NCI-H2196 treated with DMSO at 0.1 percent for 48 hours (cell line): ENCODE measurements around the gene VMP1.
"Not testable (repeated sequence)": the region's sequence is repeated elsewhere in the genome, so short reads cannot be mapped to it uniquely, and the experiment has no call there.

Source experiments
- DNase-seq: peaks from one replicate; lab custom pipeline; 2025; ENCODE audit not compliant: unreplicated experiment; lab: John Stamatoyannopoulos, UW

The VMP1 gene

GRCh38 chr17:59806322-59806721, 98.9 kb downstream of the VMP1 start:
- DNase-seq = not testable (repeated sequence)

GRCh38 chr17:59807892-59808509, 100.5 kb downstream of the VMP1 start:
- no peak for DNase-seq

GRCh38 chr17:59810894-59811153, 103.4 kb downstream of the VMP1 start:
- no peak for DNase-seq

GRCh38 chr17:59811209-59811608, 103.8 kb downstream of the VMP1 start:
- no peak for DNase-seq

GRCh38 chr17:59812139-59812538, 104.7 kb downstream of the VMP1 start:
- no peak for DNase-seq

GRCh38 chr17:59814276-59814675, 106.8 kb downstream of the VMP1 start:
- DNase-seq = no peak

- DNase-seq = no peak
Observed at GRCh38 chr17:59814685-59815084, 107.2 kb downstream of the VMP1 start.

- no peak for DNase-seq
Observed at GRCh38 chr17:59815965-59816364, 108.5 kb downstream of the VMP1 start.

- no peak for DNase-seq
Observed at GRCh38 chr17:59825533-59826322, 118.3 kb downstream of the VMP1 start.

- no peak for DNase-seq
Observed at GRCh38 chr17:59826706-59827453, 119.4 kb downstream of the VMP1 start.

GRCh38 chr17:59827721-59828477, 120.4 kb downstream of the VMP1 start:
- no peak for DNase-seq

GRCh38 chr17:59828478-59828760, 121.0 kb downstream of the VMP1 start:
- DNase-seq = no peak

GRCh38 chr17:59828819-59829216, 121.4 kb downstream of the VMP1 start:
- DNase-seq = not testable (repeated sequence)

- DNase-seq = peak; percentile 83
Observed at GRCh38 chr17:59829217-59830006, 122.0 kb downstream of the VMP1 start.

GRCh38 chr17:59830007-59830630, 122.7 kb downstream of the VMP1 start:
- DNase-seq = no peak

- DNase-seq = no peak
Observed at GRCh38 chr17:59830846-59831486, 123.5 kb downstream of the VMP1 start.

GRCh38 chr17:59832883-59833379, 125.5 kb downstream of the VMP1 start:
- no peak for DNase-seq

- DNase-seq = peak; percentile 98
Observed at GRCh38 chr17:59837308-59838051, 130.0 kb downstream of the VMP1 start.
